ENCODE data around the gene STX8.

Gene STX8

DNA sequence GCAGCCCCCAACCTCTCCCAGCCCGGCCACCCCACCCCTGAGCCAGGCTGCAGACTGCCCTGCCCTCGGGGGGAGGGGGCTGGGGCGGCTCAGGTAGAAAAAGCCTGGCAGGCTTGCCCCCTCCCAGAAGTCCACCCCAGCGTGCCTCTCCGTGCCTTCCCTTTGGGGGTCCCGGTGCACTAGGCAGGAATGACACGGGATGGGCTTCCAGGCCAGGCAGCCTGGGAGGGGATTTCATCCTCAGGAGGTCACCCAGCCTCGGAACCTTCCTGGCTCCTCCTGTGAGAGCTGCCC lies 369.3 kb downstream of the STX8 start:
- no peak for DNase-seq (ENCODE audit: low read depth)

DNA sequence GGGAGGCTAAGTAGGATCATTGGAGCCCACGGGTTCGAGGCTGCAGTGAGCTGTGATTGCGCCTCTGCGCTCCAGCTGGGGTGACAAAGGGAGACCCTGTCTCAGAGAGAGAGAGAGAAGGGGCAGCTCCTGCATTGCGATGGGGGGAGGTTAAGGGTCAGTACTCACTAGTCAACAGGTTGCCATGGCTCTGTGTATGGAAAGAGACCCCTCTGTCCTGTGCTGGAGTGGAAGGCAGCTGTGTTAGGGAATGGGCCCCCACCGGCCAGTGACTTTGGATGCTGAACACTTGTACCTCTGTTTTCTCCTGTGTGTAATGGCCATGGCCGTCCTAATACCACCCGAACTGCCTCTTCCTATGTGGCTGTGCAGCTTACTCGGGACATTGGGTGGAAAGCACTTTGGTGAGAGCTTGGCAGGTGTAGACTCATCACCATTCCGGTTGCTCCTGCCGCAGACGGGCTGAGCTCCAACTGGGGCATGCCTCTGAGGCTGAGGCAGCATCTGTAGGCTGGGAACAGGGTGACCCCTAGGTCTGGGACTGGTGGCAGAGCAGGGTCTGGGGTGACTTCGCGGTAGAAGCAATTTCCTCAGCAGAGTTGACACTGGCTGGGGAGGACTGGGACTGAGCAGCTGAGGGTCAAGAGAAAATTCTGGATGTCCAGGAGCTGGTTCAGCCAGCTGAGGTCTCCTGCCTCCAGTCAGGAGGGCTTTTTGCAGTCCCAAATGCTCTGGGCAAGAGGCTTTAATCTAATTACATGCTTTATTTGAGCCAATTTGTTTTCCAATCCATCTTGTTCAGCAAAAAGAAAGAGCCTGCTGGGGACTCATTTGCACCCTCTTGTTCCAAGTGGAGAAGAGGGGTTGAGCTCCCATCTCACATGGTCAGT lies 369.9 kb downstream of the STX8 start:
- no peak for DNase-seq (ENCODE audit: low read depth)

DNA sequence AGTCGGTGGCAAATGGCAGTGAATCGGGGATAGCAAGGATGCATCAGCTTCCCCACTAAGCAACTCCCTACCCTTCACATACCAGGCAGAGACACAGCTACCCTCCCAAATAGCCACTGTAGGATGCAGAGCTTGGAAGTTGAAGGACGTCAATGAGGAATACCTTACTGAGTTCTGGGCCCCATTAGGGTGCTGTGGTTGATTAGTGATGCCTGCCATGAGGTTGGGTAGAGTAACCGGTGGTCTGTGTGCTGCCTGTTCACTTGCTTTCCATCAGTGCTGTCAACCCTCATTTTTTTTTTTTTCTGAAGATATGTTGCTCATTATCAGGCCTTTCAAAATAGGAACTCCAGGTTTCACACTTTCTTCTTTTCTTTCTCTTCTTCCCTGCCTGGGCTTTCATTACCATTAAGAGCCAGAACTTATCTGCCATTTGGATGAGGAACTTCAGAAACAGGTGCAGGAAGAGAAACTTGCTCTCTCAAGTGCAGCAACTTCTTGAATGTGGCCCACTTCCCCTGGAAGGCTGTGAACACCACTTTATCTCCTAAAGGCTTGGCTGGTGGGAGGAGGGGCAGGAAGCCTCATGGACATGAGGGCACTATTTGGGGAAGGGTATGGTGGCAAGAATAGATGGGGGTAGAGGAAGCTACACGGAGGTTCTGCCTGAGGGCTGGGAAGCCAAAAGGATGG lies 370.8 kb downstream of the STX8 start:
- DNase-seq (ENCODE audit: low read depth) = no peak

DNA sequence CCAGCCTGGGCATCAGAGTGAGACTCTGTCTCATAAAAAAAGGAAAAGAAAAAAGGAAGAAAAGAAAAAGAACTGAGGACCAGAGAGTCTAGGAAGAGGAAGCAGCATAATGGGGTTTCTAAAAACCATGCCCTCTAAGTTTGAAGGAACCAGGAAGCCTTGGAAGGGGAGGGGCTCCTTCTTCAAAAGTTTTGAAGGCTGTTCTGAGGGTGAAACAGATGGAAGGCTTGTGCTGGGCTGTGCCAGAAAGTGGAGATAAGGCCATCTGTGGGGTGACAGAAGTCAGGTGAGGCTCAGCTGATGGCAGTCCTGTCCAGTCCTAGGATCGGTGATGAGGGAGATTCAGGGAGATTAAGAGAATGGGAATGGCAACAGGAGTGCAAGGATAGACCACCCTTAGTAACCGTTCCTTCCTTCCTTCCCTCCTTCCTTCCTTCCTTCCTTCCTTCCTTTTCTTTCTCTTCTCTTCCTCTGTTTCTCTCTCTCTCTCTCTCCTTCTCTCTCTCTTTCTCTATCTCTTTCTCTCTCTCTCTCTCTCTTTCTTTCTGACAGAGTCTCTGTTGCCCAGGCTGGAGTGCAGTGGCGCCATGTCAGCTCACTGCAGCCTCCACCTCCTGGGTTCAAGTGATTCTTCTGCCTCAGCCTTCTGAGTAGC lies 371.7 kb downstream of the STX8 start:
- DNase-seq (ENCODE audit: low read depth) = no peak

DNA sequence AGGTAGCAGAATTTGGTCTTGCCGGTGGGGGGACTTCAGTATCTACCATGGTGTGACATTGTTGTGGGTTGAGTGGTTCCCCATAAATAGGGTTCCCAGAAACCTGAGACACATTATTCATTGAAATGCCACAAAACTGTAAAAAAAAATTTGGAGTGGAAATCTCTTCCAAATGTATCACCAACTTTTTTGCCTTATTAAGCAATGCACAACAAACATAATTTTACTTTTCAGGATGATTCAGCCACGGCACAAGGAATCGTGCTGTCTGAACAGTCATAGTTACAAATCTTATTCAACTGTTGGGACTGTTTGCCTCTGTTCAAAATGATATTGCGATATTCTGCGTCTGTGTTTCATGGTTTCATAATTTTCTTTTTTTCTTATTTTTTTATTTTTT lies 373.1 kb downstream of the STX8 start:
- no peak for DNase-seq (ENCODE audit: low read depth)

DNA sequence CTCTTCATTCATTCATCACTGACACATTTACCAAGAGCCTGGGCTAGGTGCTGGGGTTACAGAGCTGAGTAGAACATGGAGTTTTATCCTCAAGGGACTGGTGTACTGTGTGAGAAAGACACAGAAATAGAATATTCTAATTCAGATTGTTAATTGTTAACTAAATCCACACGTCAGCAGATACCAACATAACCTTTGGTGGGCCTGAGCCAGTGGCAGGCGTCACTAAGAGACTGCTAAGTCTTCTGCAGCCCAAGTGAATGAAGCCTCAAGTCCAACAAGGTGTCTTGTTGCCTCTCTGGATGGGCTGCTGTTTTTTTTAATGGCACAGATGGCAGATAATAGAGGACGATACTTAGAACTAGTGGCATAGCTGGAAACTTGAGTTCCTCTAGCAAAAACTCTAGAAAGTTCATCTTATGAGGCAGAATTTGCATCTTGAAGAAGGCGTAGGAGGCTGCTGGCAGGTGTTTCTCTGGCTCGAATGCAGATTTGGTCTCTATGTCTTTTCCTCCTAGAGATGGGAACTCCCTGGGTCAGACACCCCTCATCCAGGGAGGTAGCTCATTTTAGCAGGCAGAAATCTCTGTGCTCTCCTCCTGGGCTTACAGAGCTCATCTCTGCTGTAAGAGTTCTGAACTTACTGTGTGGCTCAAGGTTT lies 374.8 kb downstream of the STX8 start:
- no peak for DNase-seq (ENCODE audit: low read depth)
